GM13976 (cell line): ENCODE results near the gene LCE3E.
"Not testable (repeated sequence)": the region's sequence is repeated elsewhere in the genome, so short reads cannot be mapped to it uniquely, and the experiment has no call there.

ENCODE experiments used
- DNase-seq: peaks from one replicate; pipeline ENCODE4 v3.0.0; 2012; ENCODE audit warnings: low spot score
- in situ Hi-C: fragments of 300-500 bp; cut with MboI; formaldehyde crosslinking; loops from one replicate; pipeline ENCODE4 v1.12.0; 2022; ENCODE audit warnings: low sequenced_read_pairs, mixed read lengths, inconsistent platforms; ENCODE audit not compliant: unreplicated experiment
- TF ChIP-seq, protein P1 (sequence below): IDR thresholded peaks from 2 replicates; pipeline ENCODE4 v1.5.1; 2012; ENCODE audit warnings: borderline replicate concordance, mild to moderate bottlenecking; ENCODE audit not compliant: insufficient read depth; ENCODE audit errors: extremely low read depth, missing control alignments, control extremely low read depth

The LCE3E gene

DNA sequence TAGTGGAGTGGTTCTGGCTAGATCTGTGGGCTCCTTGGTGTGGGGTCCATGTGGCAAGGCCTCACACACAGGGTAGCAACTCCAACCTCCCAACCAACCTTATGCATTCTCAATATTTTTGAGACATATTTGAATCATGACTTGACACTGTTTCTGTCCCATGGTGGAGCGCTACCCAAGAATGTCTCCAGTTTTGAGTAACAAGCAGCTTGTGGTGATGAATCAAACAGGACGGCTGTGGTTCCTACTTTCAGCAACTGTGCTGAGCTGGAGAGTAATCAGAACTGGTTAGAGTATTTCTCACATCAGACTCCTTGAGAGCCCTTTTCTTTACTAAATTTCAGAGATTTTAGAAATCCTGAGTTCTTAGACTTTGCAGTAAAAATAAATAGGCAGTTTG lies 10.6 kb upstream of the LCE3E start:
- TF ChIP-seq, protein P1, sequence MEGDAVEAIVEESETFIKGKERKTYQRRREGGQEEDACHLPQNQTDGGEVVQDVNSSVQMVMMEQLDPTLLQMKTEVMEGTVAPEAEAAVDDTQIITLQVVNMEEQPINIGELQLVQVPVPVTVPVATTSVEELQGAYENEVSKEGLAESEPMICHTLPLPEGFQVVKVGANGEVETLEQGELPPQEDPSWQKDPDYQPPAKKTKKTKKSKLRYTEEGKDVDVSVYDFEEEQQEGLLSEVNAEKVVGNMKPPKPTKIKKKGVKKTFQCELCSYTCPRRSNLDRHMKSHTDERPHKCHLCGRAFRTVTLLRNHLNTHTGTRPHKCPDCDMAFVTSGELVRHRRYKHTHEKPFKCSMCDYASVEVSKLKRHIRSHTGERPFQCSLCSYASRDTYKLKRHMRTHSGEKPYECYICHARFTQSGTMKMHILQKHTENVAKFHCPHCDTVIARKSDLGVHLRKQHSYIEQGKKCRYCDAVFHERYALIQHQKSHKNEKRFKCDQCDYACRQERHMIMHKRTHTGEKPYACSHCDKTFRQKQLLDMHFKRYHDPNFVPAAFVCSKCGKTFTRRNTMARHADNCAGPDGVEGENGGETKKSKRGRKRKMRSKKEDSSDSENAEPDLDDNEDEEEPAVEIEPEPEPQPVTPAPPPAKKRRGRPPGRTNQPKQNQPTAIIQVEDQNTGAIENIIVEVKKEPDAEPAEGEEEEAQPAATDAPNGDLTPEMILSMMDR: no peak
- in situ Hi-C loops: no loop called here
- peak; percentile 39 for DNase-seq

DNA sequence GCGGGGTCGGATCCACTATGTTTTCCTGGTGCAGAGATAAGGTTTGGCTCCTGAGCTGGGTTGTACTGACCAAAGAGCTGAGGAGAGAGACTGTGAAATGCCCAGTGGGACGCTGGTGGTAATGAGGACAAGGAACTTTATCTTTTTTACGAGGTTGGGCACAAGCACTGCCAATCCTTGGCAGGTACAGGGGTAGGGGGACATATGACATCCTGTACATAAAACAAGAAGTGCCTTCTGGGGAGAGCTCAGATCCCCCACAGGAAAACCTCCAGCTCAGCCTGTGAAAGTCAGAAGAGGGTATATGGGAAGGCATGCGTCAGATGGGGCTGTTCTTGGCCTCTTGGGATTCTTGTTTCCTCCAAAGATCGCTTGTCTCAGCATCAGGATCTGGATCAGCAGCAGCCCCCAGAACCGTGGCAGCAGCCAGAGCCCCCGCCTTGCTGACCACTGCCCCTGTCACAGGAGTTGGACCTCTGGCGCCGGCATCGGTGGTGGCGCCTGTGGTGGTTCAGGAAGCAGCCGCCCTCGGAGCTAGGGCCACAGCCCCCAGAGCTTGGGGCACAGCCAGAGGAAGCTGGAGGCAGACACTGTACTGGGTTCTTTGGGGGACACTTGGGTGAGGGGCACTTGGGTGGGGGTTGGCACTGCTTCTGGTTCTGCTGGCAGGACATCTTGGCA lies 905 bp downstream of the LCE3E start:
- no peak for DNase-seq
- TF ChIP-seq, protein P1: no peak
- in situ Hi-C loops: no loop called here

- DNase-seq: peak; percentile 42
- TF ChIP-seq, protein P1: no peak
- in situ Hi-C loops: no loop called here
Observed at GRCh38 chr1:152565115-152565514, 1.5 kb downstream of the LCE3E start.

DNA sequence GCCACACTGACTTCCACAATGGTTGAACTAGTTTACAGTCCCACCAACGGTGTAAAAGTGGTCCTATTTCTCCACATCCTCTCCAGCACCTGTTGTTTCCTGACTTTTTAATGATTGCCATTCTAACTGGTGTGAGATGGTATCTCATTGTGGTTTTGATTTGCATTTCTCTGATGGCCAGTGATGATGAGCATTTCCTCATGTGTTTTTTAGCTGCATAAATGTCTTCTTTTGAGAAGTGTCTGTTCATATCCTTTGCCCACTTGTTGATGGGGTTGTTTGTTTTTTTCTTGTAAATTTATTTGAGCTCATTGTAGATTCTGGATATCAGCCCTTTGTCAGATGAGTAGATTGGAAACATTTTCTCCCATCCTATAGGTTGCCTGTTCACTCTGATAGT lies 18.2 kb downstream of the LCE3E start:
- DNase-seq, in situ Hi-C loops: not testable (repeated sequence)

GRCh38 chr1:152546704-152547103 lies 19.9 kb downstream of the LCE3E start:
- TF ChIP-seq, protein P1: no peak
- no peak for DNase-seq
- in situ Hi-C loops: no loop called here

- no peak for DNase-seq
Observed at GRCh38 chr1:152543820-152544219, 22.8 kb downstream of the LCE3E start.

GRCh38 chr1:152539901-152540300 lies 26.7 kb downstream of the LCE3E start:
- DNase-seq: no peak
- TF ChIP-seq, protein P1: no peak
- in situ Hi-C loops: no loop called here

More at GRCh38 chr1:152543820-152544219, 22.8 kb downstream of the LCE3E start:
- TF ChIP-seq, protein P1: no peak
- in situ Hi-C loops: no loop called here
